Spleen (tissue), 11 donors: ENCODE measurements around the gene SEPTIN3. TPM values are rescaled to one million over a fixed set of nuclear protein-coding genes. Genes with fewer than 3 reads are reported as not detected.
A peak's percentile ranks its signal among the peaks of the same experiment; 100 is the strongest.

Source experiments
- DNase-seq: peaks from one replicate; pipeline ENCODE4 v3.0.0-alpha.2; 2020
- H3K27ac ChIP-seq, 8 donors: fragments of 200-600 bp; sonication (generic) in 7 of 8; 1 replicate in 4 of 8; 2 replicates in 4 of 8; pipeline versions ENCODE4 v1.5.0 to v1.8.0; 2016 to 2021; ENCODE audit warnings: inconsistent platforms in 4 of 8, mild to moderate bottlenecking in 4 of 8, moderate library complexity in 1 of 8
- H3K27me3 ChIP-seq, 7 donors: fragments of 200-600 bp; sonication (generic) in 6 of 7; replicated peaks in 1 of 7; 1 replicate in 4 of 7; 2 replicates in 3 of 7; pipeline versions ENCODE4 v1.5.0 to v1.8.0; 2016 to 2021; ENCODE audit warnings: inconsistent platforms in 3 of 7, mild to moderate bottlenecking in 1 of 7
- H3K36me3 ChIP-seq, 6 donors: fragments of 200-600 bp; sonication (generic) in 5 of 6; 1 replicate in 4 of 6; 2 replicates in 2 of 6; pipeline versions ENCODE4 v1.5.0 to v1.8.0; 2016 to 2021; ENCODE audit warnings: inconsistent platforms in 2 of 6
- H3K4me1 ChIP-seq, 6 donors: fragments of 200-600 bp; sonication (generic) in 5 of 6; 1 replicate in 3 of 6; 2 replicates in 3 of 6; pipeline versions ENCODE4 v1.5.0 to v1.8.0; 2016 to 2021; ENCODE audit warnings: inconsistent platforms in 3 of 6
- H3K4me3 ChIP-seq, 8 donors: fragments of 200-600 bp; sonication (generic) in 7 of 8; 1 replicate in 4 of 8; 2 replicates in 4 of 8; pipeline versions ENCODE4 v1.5.0 to v1.8.0; 2016 to 2021; ENCODE audit warnings: inconsistent platforms in 4 of 8, mild to moderate bottlenecking in 4 of 8, moderate library complexity in 2 of 8
- H3K9me3 ChIP-seq, 8 donors: fragments of 200-600 bp; sonication (generic) in 7 of 8; 1 replicate in 4 of 8; 2 replicates in 4 of 8; pipeline versions ENCODE4 v1.5.0 to v1.8.0; 2016 to 2021; ENCODE audit warnings: inconsistent platforms in 4 of 8
- POLR2A ChIP-seq, 3 donors: fragments of 450-650 bp; IDR thresholded peaks; one replicate each; pipeline ENCODE4 v1.5.1; 2017; ENCODE audit warnings: antibody characterized with exemption in 3 of 3, mild to moderate bottlenecking in 1 of 3
- POLR2AphosphoS5 ChIP-seq, 3 donors: sonication (generic); formaldehyde crosslinking; IDR thresholded peaks; one replicate each; pipeline ENCODE4 v1.5.1; 2017; ENCODE audit warnings: antibody characterized with exemption in 3 of 3
- WGBS, 5 donors: extraction: QIAGEN DNeasy Blood & Tissue Kit in 3 of 5; methylation state at CpG; one replicate each; pipeline versions ENCODE4 v1.1.5 to v1.1.7; 2013 to 2018; 5-methylcytosine and 5-hydroxymethylcytosine counted together
- intact Hi-C: fragments of 100-400 bp; cut with DNase I; formaldehyde crosslinking; loops from one replicate; pipeline ENCODE4 v1.15.0; 2023; ENCODE audit warnings: low total_unique reads
- polyA plus RNA-seq, 3 donors: library from polyadenylated mRNA; stranded (reverse); fragments of 200-250 nt; gene quantifications; one replicate each; pipeline ENCODE4 v1.2.1, GENCODE V29; 2013
- total RNA-seq, 7 donors: library from RNA; depleted of rRNA in 3 of 7; stranded (reverse); fragments of >200 nt in 3 of 7; fragmentation: NEBNext Ultra II Directional in 4 of 7; extraction: Animal tissue kit (Norgen Biotek cat#: 25700) in 4 of 7; gene quantifications; one replicate each; pipeline versions ENCODE4 v1.1.0 to v1.2.1, GENCODE V29; 2016 to 2021
- TF ChIP-seq, protein P1 (sequence below), 11 experiments: fragments of 200-600 bp in 7 of 11; fragments of 450-650 bp in 4 of 11; sonication (generic) in 4 of 11; IDR thresholded peaks in 8 of 11; conservative IDR thresholded peaks in 3 of 11; 1 replicate in 7 of 11; 2 replicates in 4 of 11; pipeline versions ENCODE4 v1.4.0 to v1.8.0; 2016 to 2021; ENCODE audit warnings: antibody characterized with exemption in 11 of 11, inconsistent platforms in 4 of 11, mild to moderate bottlenecking in 1 of 11
- donor health status: healthy with polysubstance abuse.
- donor health status: DM: no; HTN: no; CAD: no; lungs with moderate emphysema.
- donor health status: DM: no; HTN: no; CAD: no.
- donor health status: Bipolar disorder and iron deficiency.
- donor health status: healthy.
- donor health status: DM: no; HTN: no; CAD: no.
- donor health status: DM: yes; HTN: yes; CAD: no.

The SEPTIN3 gene
- total and polyA plus RNA-seq, 10 donors, result 0.07 to 1.0 (median 0.20) TPM

- H3K4me1 ChIP-seq, result peaks cover 3 to 17% (median 13%) of the 10 kb centered on the region in 6 donors
- no peak overlapping the region for H3K4me3 ChIP-seq
- DNase-seq, result no peak
- H3K27ac ChIP-seq, result no peak overlapping the region
- no peaks in the 10 kb centered on the region for H3K9me3 ChIP-seq
- WGBS, 5 donors, result 80 to 88% (median 85%) methylated on average over 9 of the region's 9 CpGs
- H3K27me3 ChIP-seq, result peaks cover 0 to 43% (median 23%) of the 10 kb centered on the region in 7 donors
- no peaks in the 10 kb centered on the region for H3K36me3 ChIP-seq
- no peak for TF ChIP-seq POLR2AphosphoS5 (IDR thresholded peaks at IDR 0.05)
- TF ChIP-seq, protein P1, sequence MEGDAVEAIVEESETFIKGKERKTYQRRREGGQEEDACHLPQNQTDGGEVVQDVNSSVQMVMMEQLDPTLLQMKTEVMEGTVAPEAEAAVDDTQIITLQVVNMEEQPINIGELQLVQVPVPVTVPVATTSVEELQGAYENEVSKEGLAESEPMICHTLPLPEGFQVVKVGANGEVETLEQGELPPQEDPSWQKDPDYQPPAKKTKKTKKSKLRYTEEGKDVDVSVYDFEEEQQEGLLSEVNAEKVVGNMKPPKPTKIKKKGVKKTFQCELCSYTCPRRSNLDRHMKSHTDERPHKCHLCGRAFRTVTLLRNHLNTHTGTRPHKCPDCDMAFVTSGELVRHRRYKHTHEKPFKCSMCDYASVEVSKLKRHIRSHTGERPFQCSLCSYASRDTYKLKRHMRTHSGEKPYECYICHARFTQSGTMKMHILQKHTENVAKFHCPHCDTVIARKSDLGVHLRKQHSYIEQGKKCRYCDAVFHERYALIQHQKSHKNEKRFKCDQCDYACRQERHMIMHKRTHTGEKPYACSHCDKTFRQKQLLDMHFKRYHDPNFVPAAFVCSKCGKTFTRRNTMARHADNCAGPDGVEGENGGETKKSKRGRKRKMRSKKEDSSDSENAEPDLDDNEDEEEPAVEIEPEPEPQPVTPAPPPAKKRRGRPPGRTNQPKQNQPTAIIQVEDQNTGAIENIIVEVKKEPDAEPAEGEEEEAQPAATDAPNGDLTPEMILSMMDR (IDR thresholded peaks at IDR 0.05 in 8 of 11, conservative IDR thresholded peaks at IDR 0.05 in 3 of 11), result no peak
- intact Hi-C loops, result no loop called here
Observed at GRCh38 chr22:41979423-41980250, 10.4 kb downstream of the SEPTIN3 start.

DNA sequence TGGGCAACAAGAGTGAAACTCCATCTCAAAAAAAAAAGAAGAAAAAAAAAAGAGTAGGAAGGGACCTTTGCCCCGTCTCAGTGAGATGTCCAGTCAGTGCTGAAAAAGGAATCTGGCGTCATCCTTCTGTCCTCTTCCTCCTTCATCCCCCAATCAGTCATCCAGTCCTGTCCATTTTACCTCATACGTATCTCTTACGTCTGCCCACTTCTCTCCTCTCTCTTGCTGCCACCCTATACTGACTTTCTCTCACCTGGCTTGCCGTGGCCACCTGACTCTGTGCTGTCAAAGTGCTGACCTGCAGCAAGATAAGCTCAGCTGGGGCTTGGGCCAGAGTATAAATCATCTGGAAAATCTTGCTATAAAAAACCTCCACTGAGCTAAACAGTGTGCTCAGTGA is 13.6 kb downstream of the SEPTIN3 start:
- Histone ChIP-seq H3K27me3 (peaks cover 0 to 12% (median under 1%) of the 10 kb centered on the region in 7 donors), H3K4me3 (no peak overlapping the region), H3K27ac (no peak overlapping the region), H3K36me3 (no peaks in the 10 kb centered on the region), H3K9me3 (no peaks in the 10 kb centered on the region), H3K4me1 (no peaks in the 10 kb centered on the region)
- WGBS, 5 donors, result 67 to 82% (median 74%) methylated on average over 5 of the region's 5 CpGs
- TF ChIP-seq POLR2AphosphoS5 (IDR thresholded peaks at IDR 0.05) (no peak), POLR2A (IDR thresholded peaks at IDR 0.05) (no peak)
- TF ChIP-seq, protein P1 (IDR thresholded peaks at IDR 0.05 in 8 of 11, conservative IDR thresholded peaks at IDR 0.05 in 3 of 11), result no peak
- intact Hi-C loops, result no loop called here
- no peak for DNase-seq

DNA sequence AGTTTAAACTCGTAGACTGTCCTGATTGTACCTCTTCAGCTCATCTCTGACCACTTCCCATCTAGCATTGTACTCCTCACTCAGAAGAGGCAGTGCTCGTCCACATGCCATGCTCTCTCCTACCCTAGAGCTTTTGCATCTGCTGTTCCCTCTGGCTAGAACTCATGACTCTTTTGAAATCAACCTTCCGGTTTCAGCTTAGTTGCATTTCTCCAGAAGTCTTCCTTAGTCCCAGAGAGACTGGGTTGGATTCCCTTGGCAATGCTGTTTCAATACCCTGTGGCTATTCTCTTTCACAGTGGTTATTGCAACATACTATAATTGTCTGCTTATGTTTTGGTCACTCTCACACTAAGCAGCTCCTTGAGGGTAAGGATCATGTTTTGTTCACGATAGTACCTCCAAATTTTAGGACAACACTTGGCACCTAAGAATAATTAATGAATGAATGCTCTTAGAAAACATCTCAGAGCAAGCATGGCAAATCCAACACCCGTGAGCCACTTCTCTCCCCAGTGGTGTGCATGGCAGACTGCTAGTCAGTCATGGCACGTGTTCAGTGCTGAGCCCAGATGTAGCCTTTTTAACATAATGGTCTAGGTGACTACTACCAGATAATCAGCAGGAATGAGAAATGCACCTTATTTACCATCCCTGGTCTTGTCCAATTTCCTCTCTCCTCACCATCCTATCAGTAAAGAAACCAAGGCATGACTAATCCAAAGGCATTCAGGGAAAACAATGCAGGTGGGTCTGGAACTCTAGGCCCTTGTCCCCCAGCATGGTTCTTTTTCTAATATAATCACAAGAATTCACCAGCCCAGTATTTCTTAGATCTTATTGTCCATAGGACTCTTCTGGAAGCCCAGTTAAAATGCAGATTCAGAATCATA is 14.5 kb downstream of the SEPTIN3 start:
- Histone ChIP-seq H3K36me3 (no peaks in the 10 kb centered on the region), H3K4me1 (no peaks in the 10 kb centered on the region), H3K27me3 (peaks cover 0 to 6% (median 0%) of the 10 kb centered on the region in 7 donors), H3K9me3 (no peaks in the 10 kb centered on the region), H3K4me3 (no peak overlapping the region), H3K27ac (no peak overlapping the region)
- no peak for DNase-seq
- WGBS, 5 donors, result 63 to 84% (median 70%) methylated on average over 6 of the region's 6 CpGs
- TF ChIP-seq, protein P1 (IDR thresholded peaks at IDR 0.05 in 8 of 11, conservative IDR thresholded peaks at IDR 0.05 in 3 of 11), result no peak
- TF ChIP-seq POLR2AphosphoS5 (IDR thresholded peaks at IDR 0.05) (no peak), POLR2A (IDR thresholded peaks at IDR 0.05) (no peak)
- intact Hi-C loops, result no loop called here

GRCh38 chr22:41987276-41987675 is 18.0 kb downstream of the SEPTIN3 start:
- peak; percentile 25 for DNase-seq
- H3K4me3 ChIP-seq, result no peak overlapping the region

More at GRCh38 chr22:41987276-41987675, 18.0 kb downstream of the SEPTIN3 start:
- Histone ChIP-seq H3K36me3 (no peaks in the 10 kb centered on the region), H3K4me1 (no peaks in the 10 kb centered on the region), H3K27ac (no peak overlapping the region), H3K9me3 (no peaks in the 10 kb centered on the region), H3K27me3 (peaks cover 0 to 6% (median 0%) of the 10 kb centered on the region in 7 donors)
- no peak for TF ChIP-seq POLR2A (IDR thresholded peaks at IDR 0.05)
- no peak for TF ChIP-seq POLR2AphosphoS5 (IDR thresholded peaks at IDR 0.05)
- TF ChIP-seq, protein P1 (IDR thresholded peaks at IDR 0.05 in 8 of 11, conservative IDR thresholded peaks at IDR 0.05 in 3 of 11), result no peak
- intact Hi-C loops, result no loop called here
- 79 to 100% (median 91%) methylated on average over 5 of the region's 5 CpGs for WGBS, 5 donors
